Fibroblast of skin of abdomen (primary cell): ENCODE data around the gene MRFAP1L1.
"Not testable (repeated sequence)": the region's sequence is repeated elsewhere in the genome, so short reads cannot be mapped to it uniquely, and the experiment has no call there.

Source experiments
- DNase-seq: peaks from one replicate; pipeline ENCODE4 v3.0.0-alpha.2; 2013

MRFAP1L1 gene

DNA sequence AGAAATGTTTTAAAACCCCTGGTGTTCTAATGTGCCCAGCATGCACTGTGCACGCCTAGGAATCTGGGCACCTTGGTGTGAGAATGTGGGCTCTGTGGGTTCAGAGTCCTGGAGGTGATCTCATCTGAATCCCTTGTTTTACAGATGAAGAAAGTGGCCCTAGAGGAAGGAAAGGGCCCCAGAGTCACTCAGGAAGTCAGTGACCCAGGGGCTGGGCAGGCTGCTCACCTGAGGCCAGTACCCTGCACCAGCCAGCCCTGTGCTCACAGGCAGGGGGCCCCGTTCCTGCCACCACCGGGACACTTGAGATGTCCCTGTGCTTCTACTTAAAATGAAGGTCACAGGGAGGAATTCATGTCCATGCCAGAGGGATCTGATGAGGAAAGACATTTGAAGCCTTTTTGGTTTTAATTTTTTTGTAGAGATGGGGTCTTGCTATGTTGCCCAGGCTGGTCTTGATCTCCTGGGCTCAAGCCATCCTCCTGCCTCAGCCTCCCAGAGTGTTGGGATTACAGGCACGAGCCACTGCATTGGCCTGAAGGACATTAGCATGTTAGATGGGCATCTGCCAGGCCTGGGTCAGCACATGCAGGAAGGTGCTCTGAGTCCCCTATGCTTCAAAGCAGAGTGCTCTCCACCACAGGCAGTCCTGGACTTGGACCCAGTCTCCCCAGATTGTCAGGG is 23.4 kb downstream of the MRFAP1L1 start:
- DNase-seq = no peak

DNA sequence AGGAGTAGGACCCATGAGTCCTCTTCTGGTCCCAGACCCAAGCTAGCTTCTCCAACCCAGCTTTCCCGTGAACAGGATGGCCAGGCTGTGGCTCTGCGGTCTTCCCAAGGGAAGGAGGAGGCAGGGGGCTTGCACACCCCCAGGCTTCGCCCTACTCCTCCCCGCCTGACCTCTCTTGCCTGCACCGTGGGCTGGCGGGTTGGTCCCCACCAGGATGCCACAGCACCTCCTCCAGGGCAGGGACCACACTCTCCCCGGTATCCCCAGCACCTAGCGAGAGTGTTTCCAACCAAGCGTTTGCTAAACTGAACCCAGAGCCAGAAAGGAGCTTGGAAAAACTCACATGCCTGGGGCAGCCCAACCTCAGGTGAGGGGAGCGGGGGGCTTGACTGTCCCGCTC is 25.0 kb downstream of the MRFAP1L1 start:
- no peak for DNase-seq

DNA sequence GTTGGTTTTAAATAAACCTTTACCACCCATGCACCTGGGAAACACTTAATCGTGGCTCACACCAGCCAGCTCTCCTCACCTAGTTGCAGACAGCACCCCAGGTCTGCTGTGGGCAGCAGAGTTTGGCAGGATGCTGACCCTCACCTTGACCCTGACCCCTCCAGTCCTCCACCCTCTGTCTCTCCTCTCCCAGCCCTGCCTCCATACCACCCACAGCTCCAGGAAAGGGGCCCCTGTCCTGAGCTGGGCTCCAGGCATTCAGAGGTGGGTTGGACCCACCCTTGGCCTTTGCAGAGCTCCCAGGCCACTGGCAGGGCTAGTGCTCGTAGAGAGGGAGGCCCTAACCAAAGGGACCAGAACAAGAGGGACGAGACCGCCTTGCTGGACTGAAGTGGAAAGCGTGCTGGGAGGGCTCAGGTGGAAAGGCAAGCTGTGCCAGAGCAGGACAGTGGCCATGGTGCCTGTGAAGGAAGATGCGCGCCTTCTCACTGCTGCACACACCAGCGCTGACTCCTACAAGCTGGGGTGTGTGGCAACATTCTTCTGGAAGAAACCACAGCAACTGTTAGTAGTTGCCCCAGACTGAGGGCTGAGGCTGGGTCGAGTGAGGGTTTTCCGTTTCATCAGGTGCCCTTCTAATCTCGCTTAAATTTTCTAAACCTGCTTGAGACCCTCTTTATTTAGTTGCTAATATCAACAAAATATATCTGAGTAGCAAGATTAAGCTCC is 26.6 kb downstream of the MRFAP1L1 start:
- no peak for DNase-seq

DNA sequence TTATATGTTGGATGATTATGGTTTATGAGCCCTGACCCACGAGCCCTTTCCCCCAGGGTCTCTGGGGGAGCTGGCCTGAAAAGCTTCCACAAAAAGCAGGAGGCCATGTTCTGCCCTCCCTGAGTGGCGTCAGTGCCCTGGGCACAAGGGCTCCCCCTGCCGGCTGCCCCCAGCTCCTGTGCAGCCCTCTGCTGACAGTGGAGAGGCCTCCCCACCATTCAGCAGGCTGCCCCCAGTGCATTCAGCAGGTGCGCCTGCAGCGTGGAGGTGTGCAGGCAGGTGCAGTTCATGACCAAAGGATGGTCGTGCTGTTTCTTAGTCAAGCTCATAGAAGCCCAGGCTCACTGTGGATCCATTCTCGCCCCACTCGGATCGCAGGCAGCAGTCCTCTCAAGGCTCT is 28.5 kb downstream of the MRFAP1L1 start:
- DNase-seq = no peak

DNA sequence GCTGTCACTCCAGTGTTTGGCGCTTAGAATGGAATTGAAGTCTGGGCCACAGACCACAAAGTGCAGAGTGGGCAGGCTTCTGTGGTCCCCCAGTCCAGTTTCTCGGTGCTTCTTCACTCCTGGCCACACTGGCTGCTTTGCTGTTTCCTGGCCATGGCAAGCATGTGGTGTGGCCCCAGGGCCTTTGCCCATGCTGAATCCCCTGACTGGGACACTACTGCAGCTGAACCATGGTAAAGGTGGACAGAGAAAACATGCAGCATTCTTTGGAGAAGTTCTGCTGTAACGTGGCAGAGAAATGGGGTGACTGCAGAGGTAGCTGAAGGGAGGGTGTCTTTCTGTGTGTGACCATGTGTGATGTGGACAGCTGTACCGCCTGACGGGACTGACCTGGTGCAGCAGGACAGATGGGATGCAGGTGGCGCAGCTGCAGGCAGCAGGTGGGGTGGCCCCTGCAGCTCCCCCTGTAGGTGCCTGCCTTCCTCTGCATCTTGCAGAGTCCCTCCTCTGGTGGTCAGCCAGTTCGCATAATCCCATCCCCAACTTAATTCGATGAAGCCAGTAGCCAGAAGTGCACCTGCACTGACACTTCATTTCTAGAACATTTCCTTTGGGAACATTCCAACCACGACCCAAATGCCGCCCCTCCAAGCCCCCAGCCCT is 29.2 kb downstream of the MRFAP1L1 start:
- DNase-seq = no peak

DNA sequence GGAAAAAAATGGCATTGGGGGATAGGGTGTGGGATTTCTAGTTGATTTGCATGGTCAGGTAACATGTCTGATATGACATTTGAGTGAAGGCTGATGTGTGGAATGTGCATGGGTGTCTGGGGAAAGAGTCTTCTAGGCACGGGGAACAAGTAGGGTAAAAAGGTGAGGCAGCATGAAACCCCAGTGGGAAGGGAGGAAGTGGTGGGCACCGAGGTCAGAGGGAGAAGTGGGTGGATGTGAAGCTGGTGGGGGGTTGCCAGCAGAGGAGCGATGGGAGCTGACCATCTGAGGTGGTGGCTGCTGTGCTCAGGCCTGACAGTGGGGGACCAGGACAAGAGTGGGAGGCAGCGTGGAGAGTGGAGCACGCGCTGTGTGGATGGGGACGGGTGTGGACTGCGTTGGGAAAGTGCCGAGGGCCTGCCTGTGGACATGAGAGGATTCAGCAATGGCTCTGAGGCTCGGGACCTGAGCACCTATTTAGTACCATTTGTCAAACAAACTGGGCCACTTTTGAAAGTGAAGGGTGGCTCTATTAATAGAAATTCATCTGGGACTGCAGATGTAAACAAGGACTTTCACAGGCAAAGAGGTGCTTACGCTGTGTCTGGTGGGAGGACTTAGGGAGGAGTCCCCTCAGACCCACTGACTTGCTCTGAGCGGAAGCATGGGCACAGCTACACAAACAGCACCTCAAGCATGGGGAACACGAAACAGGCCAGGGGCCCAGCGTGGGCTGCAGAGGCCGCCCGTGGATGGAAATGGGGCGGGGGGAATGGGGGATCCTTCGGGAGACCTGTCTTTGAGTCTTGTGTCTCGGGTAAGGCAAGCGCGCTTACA is 32.7 kb downstream of the MRFAP1L1 start:
- no peak for DNase-seq

DNA sequence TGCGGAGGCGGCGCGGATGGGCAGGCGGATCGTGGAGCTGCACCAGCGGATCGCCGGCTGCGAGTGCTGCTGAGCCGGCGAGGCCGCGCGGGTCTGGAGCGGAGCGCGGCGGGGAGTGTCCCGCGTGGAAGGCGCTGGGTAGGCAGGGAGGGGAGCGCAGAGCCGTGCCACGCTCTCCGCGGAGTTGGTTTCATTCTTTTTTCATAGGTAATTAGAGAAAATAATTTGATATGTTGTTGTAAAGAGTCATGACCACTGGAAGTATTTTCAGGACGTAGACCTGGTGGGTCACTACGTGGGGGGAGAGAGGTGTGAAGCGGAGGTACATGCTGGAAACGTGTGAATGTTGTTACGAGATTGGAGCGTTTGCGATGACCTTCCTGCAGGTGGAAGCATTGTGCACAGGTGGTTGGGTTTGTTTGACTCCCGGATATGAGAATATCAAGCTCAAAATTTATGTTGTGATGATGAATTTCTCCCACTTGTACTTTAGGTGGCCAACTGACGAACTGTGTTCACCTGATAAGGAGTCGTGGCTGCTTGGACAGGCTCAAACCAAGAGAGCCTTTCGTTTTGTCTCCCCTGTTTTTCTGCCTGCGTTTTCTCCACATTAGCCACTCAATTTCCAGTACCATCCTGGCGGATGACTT is 35.0 kb downstream of the MRFAP1L1 start:
- DNase-seq = no peak

DNA sequence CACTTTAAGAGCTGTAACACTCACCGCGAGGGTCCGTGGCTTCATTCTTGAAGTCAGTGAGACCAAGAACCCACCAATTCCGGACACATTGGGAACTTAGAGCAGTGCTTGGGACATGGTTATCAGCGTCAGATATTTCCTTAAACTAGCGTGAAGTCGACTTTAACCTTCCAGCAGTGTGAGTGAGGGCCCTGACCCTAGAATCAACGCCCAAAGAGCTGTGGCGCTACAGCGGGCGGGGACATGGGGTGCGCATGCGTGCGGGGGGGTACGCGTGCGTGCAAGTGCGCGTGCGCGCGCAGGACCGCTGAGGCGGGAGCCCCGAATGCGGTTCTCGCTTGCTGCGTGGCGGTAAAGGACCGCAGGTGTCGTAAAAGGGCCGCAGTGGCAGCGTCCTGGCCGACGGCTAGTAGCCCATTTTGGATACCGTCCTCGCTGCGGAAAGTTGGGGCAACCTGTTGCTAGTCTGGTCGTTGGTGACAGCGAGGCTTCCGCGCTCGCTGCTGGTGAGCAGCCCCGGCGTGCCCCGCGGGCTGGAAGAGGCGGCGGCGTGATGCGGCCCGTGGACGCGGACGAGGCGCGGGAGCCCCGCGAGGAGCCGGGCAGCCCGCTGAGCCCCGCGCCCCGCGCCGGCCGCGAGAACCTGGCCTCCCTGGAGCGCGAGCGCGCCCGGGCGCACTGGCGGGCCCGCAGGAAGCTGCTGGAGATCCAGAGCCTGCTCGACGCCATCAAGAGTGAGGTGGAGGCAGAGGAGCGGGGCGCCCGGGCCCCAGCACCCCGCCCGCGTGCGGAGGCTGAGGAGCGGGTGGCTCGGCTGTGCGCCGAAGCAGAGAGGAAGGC is 35.8 kb downstream of the MRFAP1L1 start:
- DNase-seq = peak; percentile 96

DNA sequence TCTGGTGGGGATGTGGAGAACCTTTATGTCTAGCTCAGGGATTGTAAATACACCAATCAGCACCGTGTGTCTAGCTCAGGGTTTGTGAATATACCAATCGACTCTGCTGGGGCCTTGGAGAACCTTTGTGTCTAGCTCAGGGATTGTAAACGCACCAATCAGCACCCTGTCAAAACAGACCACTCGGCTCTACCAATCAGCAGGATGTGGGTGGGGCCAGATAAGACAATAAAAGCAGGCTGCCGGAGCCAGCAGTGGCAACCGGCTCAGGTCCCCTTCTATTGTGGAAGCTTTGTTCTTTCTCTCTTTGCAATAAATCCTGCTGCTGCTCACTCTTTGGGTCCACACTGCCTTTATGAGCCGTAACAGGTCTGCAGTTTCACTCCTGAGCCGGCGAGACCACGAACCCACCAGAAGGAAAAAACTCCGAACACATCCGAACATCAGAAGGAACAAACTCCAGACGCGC is 36.4 kb downstream of the MRFAP1L1 start:
- peak; percentile 32 for DNase-seq

DNA sequence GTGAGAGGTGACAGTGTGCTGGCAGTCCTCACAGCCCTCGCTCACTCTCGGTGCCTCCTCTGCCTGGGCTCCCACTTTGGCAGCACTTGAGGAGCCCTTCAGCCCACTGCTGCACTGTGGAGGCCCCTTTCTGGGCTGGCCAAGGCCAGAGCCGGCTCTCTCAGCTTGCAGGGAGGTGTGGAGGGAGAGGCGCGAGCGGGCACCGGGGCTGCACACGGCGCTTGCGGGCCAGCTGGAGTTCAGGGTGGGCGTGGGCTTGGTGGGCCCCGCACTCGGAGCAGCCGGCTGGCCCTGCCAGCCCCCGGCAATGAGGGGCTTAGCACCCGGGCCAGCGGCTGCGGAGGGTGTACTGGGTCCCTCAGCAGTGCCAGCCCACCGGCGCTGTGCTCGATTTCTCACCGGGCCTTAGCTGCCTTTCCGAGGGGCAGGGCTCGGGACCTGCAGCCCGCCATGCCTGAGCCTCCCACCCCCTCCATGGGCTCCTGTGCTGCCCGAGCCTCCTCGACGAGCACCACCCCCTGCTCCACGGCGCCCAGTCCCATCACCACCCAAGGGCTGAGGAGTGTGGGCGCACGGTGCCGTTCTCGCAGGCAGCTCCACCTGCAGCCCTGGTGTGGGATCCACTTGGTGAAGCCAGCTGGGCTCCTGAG is 37.0 kb downstream of the MRFAP1L1 start:
- not testable (repeated sequence) for DNase-seq

DNA sequence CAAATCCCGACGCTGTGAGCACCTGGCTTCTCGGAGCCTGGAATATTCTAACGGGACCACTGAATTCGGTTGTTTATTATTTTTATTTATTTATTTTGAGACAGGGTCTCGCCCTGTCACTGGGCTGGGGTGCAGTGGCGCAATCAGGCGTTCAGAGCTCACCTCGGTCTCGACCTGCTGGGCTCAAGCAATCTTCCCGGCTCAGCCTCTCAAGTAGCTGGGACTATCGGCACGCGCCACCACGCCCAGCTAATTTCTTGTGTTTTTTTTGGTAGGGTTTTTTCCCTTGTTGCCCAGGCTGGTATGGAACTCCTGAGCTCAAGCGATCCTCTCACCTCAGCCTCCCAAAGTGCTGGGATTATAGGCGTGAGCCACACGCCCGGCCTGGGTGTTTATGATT is 37.5 kb downstream of the MRFAP1L1 start:
- no peak for DNase-seq

DNA sequence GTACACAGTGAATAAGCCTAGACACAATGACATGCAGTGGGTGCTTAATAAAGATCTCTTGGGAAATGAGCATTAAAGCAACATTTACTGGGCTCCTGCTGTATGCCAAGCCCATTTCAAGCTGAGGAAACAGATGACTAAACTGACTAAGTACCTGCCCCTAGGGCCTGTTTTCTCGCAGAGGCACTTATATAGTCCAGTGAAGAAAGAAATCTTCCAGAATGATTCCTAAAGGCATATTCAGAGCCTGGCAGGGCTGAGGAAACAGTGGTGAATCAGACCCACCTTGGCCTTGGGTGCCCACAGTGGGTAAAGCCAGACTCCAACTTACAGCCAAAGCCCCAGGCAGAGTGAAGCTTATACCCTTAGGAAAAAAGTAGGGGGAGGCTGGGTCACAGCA is 38.0 kb downstream of the MRFAP1L1 start:
- no peak for DNase-seq

DNA sequence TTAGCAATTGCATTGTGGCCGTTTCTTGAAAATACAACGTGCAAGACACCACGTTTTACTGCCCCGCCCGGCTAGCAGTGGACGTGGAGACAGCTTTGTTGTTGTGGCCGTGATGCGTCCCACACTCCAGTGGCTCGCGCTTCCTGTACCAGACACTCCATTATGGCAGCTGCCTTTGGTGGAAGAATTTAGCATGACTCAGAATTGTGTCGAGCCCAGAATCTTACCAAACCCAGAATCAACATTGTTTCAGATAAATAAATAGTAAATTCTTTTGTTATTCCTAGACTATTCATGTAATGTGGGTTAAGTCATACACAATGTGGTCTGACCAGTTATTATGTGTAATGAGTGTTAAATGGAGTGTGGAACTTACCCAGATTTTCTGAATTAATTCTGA is 41.3 kb downstream of the MRFAP1L1 start:
- peak; percentile 23 for DNase-seq

DNA sequence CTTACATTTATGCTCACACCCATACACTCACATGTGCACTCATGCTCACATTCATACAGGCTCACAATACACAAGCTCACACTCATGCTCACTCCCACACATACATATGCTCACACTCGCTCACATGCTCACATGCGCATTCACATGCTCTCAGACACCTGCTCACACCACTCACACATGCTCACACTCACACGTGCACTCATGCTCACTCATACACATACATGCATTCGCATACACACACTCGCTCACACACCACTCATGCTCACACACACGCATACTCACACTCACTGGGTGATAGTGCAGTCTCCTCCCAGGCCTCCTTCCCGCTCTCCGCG is 44.4 kb downstream of the MRFAP1L1 start:
- no peak for DNase-seq

DNA sequence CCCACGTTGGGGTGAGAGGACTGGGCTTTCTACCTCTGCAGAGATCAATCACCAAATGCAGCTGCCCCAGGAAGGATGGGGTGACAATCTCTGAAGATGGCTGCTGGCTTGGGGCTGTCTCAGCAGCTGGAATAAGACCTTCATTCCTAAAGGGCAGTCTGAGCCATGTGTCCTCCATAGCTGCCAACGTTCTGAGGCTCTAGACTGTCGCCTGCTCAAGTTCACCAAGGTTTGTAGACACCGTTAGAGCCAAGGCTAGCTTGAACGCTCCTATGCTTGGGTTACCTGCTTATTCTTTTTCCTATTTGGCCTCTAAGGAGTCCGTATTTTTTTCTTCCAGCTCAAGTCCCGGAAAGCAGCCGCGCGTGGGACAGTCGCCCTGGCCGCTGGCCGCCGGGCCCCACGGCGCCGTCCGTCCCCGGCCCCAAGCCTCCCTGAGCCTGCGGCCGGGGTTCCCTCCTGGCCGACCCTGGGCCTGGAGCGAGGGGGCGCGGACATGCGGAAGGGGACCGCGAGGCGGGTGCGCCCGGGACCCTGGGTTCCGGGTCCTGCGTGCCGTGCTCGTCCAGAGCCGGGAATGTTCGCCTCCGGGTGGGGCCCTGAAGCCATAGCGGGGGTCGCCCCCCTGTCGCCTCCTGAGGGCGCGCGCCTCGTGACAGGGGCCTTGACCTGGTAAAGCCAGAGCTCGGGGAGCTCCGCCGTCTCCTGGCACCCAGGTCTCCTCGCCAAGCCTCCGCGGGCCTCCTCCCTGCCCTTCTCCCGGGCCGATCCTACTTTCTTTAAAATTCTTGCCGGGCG is 45.9 kb downstream of the MRFAP1L1 start:
- DNase-seq = no peak

DNA sequence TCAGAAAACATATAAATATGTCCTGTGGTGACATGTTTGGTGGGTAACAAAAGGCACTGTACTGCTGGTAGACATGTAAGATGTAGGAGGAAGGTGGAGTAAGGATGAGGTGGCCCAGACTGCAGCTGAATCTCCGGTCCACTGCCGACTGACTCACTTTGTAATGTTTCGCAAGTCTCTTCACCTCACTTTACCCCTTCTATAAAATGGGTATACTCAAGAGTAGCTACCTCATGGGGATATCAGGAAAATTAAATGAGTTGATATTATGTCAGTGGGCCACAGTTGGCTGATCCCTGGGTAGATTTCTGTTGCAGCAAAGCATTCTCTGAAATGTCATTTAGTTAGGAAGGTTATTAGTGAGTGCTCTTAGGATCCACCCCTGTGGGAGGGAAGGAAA is 47.1 kb downstream of the MRFAP1L1 start:
- DNase-seq = no peak

DNA sequence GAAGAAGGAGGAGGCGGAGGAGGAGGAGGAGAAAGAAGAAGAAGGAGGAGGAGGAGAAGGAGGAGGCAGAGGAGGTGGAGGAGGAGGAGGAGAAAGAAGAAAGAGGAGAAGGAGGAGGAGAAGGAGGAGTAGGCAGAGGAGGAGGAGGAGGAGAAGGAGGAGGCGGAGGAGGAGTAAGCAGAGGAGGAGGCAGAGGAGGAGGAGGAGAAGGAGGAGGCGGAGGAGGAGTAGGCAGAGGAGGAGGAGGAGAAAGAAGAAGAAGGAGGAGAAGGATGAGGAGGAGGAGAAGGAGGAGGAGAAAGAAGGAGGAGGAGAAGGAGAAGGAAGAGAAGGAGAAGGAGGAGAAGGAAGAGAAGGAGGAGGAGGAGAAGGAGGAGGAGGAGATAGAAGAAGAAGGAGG is 49.2 kb downstream of the MRFAP1L1 start:
- DNase-seq = no peak

DNA sequence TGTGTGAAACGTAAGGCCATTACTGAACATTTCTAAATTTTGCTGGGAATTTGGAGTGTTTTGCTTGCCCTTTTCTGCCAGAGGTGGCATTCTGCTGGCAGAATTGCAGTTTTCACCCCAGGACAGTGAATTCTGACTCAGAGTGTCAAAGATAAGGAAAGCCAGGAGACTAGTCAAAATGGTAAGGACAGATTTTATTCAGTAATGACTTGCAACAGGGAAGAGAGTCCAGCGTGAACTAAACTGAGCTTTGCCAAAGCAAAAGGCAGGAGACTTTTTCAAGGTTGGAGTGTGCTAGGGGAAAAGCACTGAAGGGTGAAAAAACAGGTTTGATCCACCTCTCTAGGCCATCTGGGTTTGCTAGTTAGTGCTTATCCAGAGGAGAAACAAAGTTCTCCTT is 49.8 kb downstream of the MRFAP1L1 start:
- DNase-seq = no peak

DNA sequence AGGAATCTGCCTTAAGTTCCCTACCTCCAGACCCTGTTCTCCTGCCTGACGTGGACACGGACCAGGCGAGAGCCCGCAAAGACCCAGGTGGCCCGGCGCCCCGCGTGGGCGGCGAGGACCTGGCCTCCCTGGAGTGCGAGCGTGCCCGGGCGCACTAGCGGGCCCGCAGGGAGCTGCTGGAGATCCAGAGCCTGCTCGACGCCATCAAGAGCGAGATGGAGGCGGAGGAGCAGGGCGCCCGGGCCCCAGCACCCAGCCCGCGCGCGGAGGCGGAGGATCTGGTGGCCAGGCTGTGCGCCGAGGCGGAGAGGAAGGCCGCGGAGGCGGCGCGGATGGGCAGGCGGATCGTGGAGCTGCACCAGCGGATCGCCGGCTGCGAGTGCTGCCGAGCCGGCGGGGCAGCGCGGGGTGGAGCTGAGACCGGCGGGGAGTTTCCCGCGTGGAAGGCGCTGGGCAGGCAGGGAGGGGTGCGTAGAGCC is 51.0 kb downstream of the MRFAP1L1 start:
- DNase-seq = peak; percentile 30

DNA sequence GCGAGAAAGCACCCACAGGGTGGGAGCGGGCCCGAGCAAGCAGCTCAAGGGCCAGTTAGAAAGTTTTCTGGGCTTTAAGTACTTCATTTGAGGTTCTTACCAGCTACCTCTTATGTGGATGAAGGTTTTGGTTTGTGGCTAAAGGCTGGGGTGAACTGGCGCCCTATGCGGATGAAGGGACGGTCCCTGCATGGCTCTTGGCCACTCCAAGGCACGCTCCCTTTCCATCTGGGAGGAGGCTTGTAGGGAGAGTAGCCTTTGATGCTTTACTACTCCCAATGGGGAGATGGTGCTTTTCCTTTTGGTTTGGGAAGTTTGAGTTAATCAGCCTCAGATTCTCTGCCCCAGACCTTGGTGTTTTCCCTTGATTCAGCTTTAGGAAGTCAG is 51.5 kb downstream of the MRFAP1L1 start:
- no peak for DNase-seq
